Breast epithelium (tissue), 3 donors: ENCODE measurements around the gene CASS4.

Source experiments
- POLR2A ChIP-seq: fragments of 450-650 bp; IDR thresholded peaks from one replicate; pipeline ENCODE4 v1.6.1; 2016; ENCODE audit warnings: antibody characterized with exemption, mild to moderate bottlenecking, moderate library complexity
- POLR2AphosphoS5 ChIP-seq, 3 donors: sonication (generic); formaldehyde crosslinking; IDR thresholded peaks; one replicate each; pipeline ENCODE4 v1.6.1; 2017; ENCODE audit warnings: antibody characterized with exemption in 3 of 3
- TF ChIP-seq, protein P1 (sequence below), 3 donors: fragments of 450-650 bp; IDR thresholded peaks; one replicate each; pipeline ENCODE4 v1.5.1; 2016 to 2017; ENCODE audit warnings: antibody characterized with exemption in 3 of 3, mild to moderate bottlenecking in 3 of 3, moderate library complexity in 3 of 3

- TF ChIP-seq, protein P1, sequence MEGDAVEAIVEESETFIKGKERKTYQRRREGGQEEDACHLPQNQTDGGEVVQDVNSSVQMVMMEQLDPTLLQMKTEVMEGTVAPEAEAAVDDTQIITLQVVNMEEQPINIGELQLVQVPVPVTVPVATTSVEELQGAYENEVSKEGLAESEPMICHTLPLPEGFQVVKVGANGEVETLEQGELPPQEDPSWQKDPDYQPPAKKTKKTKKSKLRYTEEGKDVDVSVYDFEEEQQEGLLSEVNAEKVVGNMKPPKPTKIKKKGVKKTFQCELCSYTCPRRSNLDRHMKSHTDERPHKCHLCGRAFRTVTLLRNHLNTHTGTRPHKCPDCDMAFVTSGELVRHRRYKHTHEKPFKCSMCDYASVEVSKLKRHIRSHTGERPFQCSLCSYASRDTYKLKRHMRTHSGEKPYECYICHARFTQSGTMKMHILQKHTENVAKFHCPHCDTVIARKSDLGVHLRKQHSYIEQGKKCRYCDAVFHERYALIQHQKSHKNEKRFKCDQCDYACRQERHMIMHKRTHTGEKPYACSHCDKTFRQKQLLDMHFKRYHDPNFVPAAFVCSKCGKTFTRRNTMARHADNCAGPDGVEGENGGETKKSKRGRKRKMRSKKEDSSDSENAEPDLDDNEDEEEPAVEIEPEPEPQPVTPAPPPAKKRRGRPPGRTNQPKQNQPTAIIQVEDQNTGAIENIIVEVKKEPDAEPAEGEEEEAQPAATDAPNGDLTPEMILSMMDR (IDR thresholded peaks at IDR 0.05) = no peak
- TF ChIP-seq POLR2A (no peak), POLR2AphosphoS5 (IDR thresholded peaks at IDR 0.05) (peak; percentile 91 to 97 (median 93))
Measured at GRCh38 chr20:56392132-56392880, 19.8 kb upstream of the CASS4 start, which contains the start of the genes AURKA and CSTF1.
